Measurements from ENCODE around the gene USP37.
"Not testable (repeated sequence)": the region's sequence is repeated elsewhere in the genome, so short reads cannot be mapped to it uniquely, and the experiment has no call there.

USP37 gene

GRCh38 chr2:218569661-218570500 lies 1.7 kb upstream of the USP37 start:
- peak overlapping the region; percentile 77 for H3K9ac ChIP-seq (ENCODE audit: low read depth, low read length)
- H3K4me1 ChIP-seq (ENCODE audit: insufficient read depth, low read length) = peaks cover 12% of the 10 kb centered on the region; the same call in 1 of the 2 replicates
- H3K36me3 ChIP-seq (ENCODE audit: insufficient read depth, low read length) = peaks cover 8% of the 10 kb centered on the region; the same call in 1 of the 2 replicates
- H3K9me3 ChIP-seq (ENCODE audit: control insufficient read depth, insufficient read depth, low read length) = no peaks in the 10 kb centered on the region

- Histone ChIP-seq H3K4me1 (ENCODE audit: insufficient read depth, low read length) (peaks cover 12% of the 10 kb centered on the region; the same call in 1 of the 2 replicates), H3K9ac (ENCODE audit: low read depth, low read length) (peak overlapping the region; percentile 77), H3K9me3 (ENCODE audit: control insufficient read depth, insufficient read depth, low read length) (no peaks in the 10 kb centered on the region), H3K36me3 (ENCODE audit: insufficient read depth, low read length) (peaks cover 6% of the 10 kb centered on the region; the same call in 1 of the 2 replicates)
These were observed 884 bp upstream of the USP37 start for GRCh38 chr2:218569038-218569431.

- Histone ChIP-seq H3K4me1 (ENCODE audit: insufficient read depth, low read length) (peaks cover 12% of the 10 kb centered on the region; the same call in 1 of the 2 replicates), H3K9ac (ENCODE audit: low read depth, low read length) (peak overlapping the region; percentile 83), H3K36me3 (ENCODE audit: insufficient read depth, low read length) (peaks cover 2% of the 10 kb centered on the region; the same call in 1 of the 2 replicates), H3K9me3 (ENCODE audit: control insufficient read depth, insufficient read depth, low read length) (no peaks in the 10 kb centered on the region)
These were observed 358 bp downstream of the USP37 start for GRCh38 chr2:218567797-218568189.

DNA sequence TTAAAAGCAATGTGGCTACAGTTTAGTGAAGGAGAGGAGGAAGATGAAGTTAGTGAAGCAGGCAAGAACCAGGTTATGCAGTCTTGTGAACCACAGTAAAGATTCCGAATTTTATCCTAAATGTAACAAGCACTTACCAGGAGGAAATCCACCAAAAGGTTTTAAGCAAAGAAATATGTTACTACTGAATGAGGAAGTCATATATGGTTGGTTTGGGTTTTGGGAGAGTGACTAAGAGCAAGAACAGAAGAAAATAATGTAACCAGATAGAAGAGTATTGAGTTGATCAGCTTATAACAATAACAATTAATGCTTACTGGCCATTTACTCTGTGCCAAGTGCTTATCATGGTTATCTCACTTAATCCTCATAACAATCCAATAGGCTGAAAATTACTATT lies 1.9 kb downstream of the USP37 start:
- Histone ChIP-seq H3K9me3 (ENCODE audit: control insufficient read depth, insufficient read depth, low read length) (no peaks in the 10 kb centered on the region), H3K9ac (ENCODE audit: low read depth, low read length) (no peak overlapping the region), H3K4me1 (ENCODE audit: insufficient read depth, low read length) (peaks cover 12% of the 10 kb centered on the region; the same call in 1 of the 2 replicates), H3K36me3 (ENCODE audit: insufficient read depth, low read length) (no peaks in the 10 kb centered on the region; the same call in 1 of the 2 replicates)

DNA sequence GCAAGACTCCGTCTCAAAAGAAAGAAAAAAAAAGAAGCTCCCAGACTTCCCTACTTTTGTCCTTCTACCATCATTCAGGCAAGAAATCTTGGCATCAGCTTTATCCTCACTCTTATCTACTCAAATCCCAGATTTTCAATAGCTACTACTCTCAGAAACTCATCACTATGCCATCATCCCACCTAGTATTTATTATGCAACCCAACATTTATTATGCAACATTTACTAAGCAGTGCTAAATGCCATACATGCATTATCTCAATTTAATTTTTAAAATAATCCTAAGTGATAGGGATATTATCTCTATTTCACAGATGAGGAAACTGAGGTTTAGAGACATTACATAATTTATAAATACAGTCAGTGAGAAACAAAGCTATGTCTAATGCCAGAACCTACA lies 4.1 kb downstream of the USP37 start:
- no peak overlapping the region for H3K9ac ChIP-seq (ENCODE audit: low read depth, low read length)
- H3K36me3 ChIP-seq (ENCODE audit: insufficient read depth, low read length) = peaks cover under 1% of the 10 kb centered on the region; the same call in 1 of the 2 replicates
- no peaks in the 10 kb centered on the region for H3K9me3 ChIP-seq (ENCODE audit: control insufficient read depth, insufficient read depth, low read length)
- H3K4me1 ChIP-seq (ENCODE audit: insufficient read depth, low read length) = peaks cover 3% of the 10 kb centered on the region; the same call in 1 of the 2 replicates

- H3K36me3 ChIP-seq (ENCODE audit: insufficient read depth, low read length) = peaks cover 3% of the 10 kb centered on the region; the same call in 1 of the 2 replicates
- no peak overlapping the region for H3K9ac ChIP-seq (ENCODE audit: low read depth, low read length)
- H3K9me3 ChIP-seq (ENCODE audit: control insufficient read depth, insufficient read depth, low read length) = no peaks in the 10 kb centered on the region
- peaks cover 11% of the 10 kb centered on the region for H3K4me1 ChIP-seq (ENCODE audit: insufficient read depth, low read length)
These were observed 9.2 kb downstream of the USP37 start for GRCh38 chr2:218558986-218559385.

DNA sequence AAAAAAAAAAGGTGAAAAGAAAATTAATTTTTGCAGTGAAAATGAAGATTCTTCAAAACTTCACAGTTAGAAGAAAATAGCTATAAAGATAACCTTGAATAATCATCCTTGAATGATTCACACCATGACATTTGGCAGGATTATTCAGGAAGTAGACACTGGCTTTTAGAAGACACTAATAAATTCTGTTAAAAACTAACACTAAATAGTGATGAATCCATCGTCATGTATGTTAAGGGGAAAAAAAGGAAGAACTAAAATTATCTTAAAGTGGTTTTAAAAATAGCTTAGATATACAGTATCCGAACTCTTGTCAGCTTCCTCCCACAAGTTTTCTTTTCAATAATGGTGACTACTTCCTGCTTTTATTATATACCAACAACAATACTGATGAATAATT lies 10.2 kb downstream of the USP37 start:
- H3K36me3 ChIP-seq (ENCODE audit: insufficient read depth, low read length) = peaks cover 8% of the 10 kb centered on the region; the same call in 1 of the 2 replicates

DNA sequence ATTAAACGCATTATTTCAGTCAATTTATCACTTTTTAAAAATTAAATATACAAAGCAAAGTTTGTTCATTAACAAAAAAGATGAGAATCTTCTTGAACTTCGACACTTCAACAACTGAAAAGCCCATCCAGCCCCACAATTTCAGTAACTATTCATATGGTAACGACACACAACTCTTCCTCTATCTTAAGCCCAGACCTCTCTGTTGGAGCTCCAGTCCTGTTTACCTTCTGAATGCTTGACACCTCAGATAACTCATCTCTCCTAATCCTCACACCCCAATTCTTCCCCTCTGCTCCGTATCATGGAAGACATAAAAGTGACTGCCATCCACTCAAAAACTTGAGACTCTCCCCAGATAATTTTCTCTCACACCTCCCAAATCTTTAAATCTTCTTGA lies 12.6 kb downstream of the USP37 start:
- Histone ChIP-seq H3K36me3 (ENCODE audit: insufficient read depth, low read length) (peaks cover 8% of the 10 kb centered on the region; the same call in 1 of the 2 replicates), H3K4me1 (ENCODE audit: insufficient read depth, low read length) (peaks cover 11% of the 10 kb centered on the region), H3K9ac (ENCODE audit: low read depth, low read length) (no peak overlapping the region), H3K9me3 (ENCODE audit: control insufficient read depth, insufficient read depth, low read length) (no peaks in the 10 kb centered on the region)

More for the DNA sequence above, 10.2 kb downstream of the USP37 start:
- H3K4me1 ChIP-seq (ENCODE audit: insufficient read depth, low read length) = peaks cover 11% of the 10 kb centered on the region
- H3K9ac ChIP-seq (ENCODE audit: low read depth, low read length) = no peak overlapping the region
- H3K9me3 ChIP-seq (ENCODE audit: control insufficient read depth, insufficient read depth, low read length) = no peaks in the 10 kb centered on the region

- H3K4me1 ChIP-seq (ENCODE audit: insufficient read depth, low read length) = peaks cover 11% of the 10 kb centered on the region
- not testable (repeated sequence) for H3K9ac ChIP-seq (ENCODE audit: low read depth, low read length); H3K36me3 ChIP-seq (ENCODE audit: insufficient read depth, low read length); H3K9me3 ChIP-seq (ENCODE audit: control insufficient read depth, insufficient read depth, low read length)
These were observed 13.9 kb downstream of the USP37 start for GRCh38 chr2:218554225-218554624.

DNA sequence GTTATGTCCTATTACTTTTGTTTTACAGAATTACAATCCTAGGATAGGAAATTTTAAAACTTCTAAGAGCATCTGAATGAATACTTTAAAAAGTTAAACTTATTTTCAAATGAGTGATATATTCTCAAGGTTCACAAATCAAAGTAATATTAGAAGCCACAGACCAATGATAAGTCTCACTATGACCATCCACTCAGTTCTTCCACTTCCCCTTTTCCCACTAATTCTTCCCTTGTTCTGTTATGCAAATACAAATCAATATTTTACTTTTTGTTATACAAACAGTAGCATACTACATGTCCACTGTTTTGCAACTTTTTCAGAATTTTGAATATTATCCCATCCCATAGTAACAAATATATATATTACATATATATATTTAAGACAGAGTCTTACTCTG lies 20.2 kb downstream of the USP37 start:
- H3K9me3 ChIP-seq (ENCODE audit: control insufficient read depth, insufficient read depth, low read length) = no peaks in the 10 kb centered on the region
- no peaks in the 10 kb centered on the region for H3K4me1 ChIP-seq (ENCODE audit: insufficient read depth, low read length)
- no peak overlapping the region for H3K9ac ChIP-seq (ENCODE audit: low read depth, low read length)
- peaks cover 12% of the 10 kb centered on the region; the same call in 1 of the 2 replicates for H3K36me3 ChIP-seq (ENCODE audit: insufficient read depth, low read length)

DNA sequence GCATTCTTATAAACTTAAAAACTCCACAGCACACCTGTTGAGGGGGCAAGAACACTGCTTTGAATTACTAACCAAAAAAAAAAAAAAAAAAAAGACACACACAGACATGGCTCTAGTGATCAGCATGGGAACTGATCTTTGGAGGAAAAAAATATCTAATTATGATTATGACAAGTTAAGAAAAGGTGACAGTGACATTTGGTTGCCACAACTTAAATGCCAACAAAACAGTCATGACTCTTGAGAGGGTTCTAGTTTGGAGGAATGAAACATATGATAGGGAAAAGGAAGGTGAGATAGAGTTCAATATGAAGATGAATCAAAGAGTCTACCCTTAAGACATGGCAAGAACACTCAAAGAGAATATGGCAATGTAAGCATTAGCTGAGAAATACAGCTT lies 20.6 kb downstream of the USP37 start:
- no peak overlapping the region for H3K9ac ChIP-seq (ENCODE audit: low read depth, low read length)
- no peaks in the 10 kb centered on the region for H3K4me1 ChIP-seq (ENCODE audit: insufficient read depth, low read length)
- peaks cover 12% of the 10 kb centered on the region; the same call in 1 of the 2 replicates for H3K36me3 ChIP-seq (ENCODE audit: insufficient read depth, low read length)
- H3K9me3 ChIP-seq (ENCODE audit: control insufficient read depth, insufficient read depth, low read length) = no peaks in the 10 kb centered on the region

DNA sequence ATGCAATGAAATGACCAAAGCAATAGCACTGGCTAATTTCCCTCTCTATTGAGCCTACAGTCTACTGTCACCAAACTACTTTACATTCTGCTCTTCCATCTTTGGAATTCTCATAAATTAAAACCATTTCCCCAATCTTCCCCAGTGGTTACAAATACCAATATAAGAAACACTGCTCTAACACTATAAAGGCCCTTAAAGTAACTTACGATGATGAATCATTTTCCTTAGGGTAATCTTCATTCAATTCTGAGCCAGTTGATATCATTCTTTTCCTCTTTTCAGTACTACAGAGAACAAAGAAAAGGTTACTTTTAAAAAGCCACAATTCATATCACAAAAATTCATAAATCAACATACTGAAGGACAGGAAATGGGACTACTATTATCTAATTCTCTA lies 22.1 kb downstream of the USP37 start:
- Histone ChIP-seq H3K9me3 (ENCODE audit: control insufficient read depth, insufficient read depth, low read length) (no peaks in the 10 kb centered on the region), H3K9ac (ENCODE audit: low read depth, low read length) (no peak overlapping the region), H3K36me3 (ENCODE audit: insufficient read depth, low read length) (peaks cover 19% of the 10 kb centered on the region; the same call in 1 of the 2 replicates), H3K4me1 (ENCODE audit: insufficient read depth, low read length) (no peaks in the 10 kb centered on the region)

GRCh38 chr2:218540015-218540414 lies 28.1 kb downstream of the USP37 start:
- Histone ChIP-seq H3K36me3 (ENCODE audit: insufficient read depth, low read length) (peaks cover 20% of the 10 kb centered on the region), H3K9ac (ENCODE audit: low read depth, low read length) (no peak overlapping the region), H3K9me3 (ENCODE audit: control insufficient read depth, insufficient read depth, low read length) (no peaks in the 10 kb centered on the region), H3K4me1 (ENCODE audit: insufficient read depth, low read length) (no peaks in the 10 kb centered on the region)

- Histone ChIP-seq H3K9me3 (ENCODE audit: control insufficient read depth, insufficient read depth, low read length) (no peaks in the 10 kb centered on the region), H3K9ac (ENCODE audit: low read depth, low read length) (no peak overlapping the region), H3K36me3 (ENCODE audit: insufficient read depth, low read length) (peaks cover 13% of the 10 kb centered on the region), H3K4me1 (ENCODE audit: insufficient read depth, low read length) (no peaks in the 10 kb centered on the region)
These were observed 31.2 kb downstream of the USP37 start for GRCh38 chr2:218536804-218537494.
